HG03342 (cell line): ENCODE results near the gene CPM.
A peak's percentile ranks its signal among the peaks of the same experiment; 100 is the strongest.

Experiments used
- ATAC-seq: cut with Tn5 transposase; IDR thresholded peaks from one replicate; pipeline ENCODE4 v1.9.1; 2021; ENCODE audit warnings: mild to moderate bottlenecking, moderate library complexity; ENCODE audit not compliant: unreplicated experiment

The CPM gene

GRCh38 chr12:68957273-68957672 lies 24.3 kb upstream of the CPM start:
- no peak for ATAC-seq

DNA sequence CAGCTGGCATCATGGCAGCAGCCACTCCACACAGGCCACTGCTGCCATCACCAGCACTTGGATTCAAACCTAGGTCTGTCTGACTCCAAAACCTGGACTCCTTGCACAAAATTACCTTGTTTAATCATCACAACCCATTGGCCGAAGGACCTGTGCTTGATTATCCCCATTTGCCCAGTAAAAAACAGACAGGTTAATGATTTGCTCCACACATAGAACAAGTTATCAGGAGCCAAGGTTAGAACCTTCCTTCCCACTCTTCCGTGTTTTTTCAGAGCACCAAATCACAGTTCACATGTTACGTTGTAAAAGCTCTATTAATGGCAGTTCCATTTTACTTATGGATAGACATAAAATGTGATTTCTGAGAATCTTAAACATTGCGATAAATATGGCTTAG lies 23.5 kb upstream of the CPM start:
- no peak for ATAC-seq

- ATAC-seq: no peak
Measured at GRCh38 chr12:68954811-68955210, 21.8 kb upstream of the CPM start.

DNA sequence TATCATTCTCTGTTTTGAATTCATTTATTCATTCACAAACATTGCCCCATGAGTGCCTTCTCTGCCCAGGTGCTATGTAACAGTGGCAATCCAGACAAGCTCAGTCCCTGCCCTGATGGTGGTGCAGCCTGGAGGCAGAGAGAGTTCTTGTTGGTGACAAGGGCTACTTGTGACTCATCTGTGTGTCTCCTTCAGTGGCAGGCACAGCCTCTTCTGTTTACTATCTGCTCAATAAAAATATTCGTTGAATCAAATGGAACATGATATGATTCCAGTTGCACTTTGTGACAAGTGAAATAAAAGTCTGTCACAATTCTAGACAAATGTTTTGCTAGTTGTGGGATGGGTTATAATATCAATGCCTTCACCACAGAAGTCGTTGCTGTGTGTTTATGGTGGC lies 20.6 kb upstream of the CPM start:
- no peak for ATAC-seq

DNA sequence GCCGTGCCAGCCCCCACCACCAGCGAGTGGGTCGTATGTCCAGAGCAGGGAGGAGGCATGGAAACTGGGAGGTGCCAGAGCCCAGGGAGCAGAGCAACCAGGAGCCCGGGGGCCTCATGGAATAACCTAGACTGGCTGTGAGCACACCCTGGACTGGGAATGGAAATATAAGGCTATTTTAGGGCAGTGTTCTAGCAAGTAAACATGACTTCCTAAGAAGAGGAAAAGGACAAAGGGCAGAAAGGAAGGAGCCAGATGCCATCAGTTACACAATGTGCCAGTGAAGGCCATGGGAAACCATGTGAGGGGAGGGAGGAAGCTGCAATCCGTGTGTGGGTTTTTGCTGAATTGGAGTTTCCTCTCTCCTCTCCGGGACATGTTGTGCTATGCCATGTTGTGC lies 18.7 kb upstream of the CPM start:
- no peak for ATAC-seq

DNA sequence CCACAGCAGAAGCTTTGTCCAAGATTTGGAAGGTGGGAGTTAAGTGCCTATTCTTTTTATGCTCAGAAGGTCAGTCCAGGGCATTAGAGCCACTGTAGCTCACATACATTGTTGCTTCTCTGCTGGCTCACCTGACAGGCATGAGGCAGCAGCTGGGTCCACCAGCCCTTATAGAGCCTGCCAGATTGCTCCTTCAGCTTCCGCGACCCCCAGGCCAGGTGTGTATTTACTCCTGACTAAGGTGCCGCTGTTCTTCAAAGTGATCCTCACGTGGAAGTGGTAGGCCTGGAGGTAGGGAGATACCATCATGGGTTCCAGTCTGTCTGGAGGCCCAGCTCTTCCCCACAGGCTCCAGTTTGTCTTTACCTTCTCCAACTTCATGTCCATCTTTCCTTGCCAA lies 17.5 kb upstream of the CPM start:
- no peak for ATAC-seq

DNA sequence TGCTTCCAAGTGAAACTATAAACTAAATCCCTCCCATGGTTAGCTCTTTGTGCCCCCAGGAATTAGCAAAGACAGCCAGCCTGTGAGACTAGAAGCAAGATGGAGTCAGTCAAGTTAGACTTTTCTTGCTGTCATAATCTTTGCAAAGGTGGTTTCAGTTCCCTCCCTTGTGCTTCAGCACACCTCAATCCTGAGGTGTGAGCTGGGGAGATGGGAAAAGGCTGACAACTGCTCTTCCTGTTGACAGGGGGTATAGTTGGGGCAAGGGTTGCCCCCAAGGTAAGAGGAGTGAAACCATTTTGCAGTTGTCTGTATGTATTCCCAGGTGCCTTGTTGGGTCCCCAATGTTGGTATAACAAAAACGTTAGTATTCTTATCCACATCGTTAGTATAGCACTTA lies 12.3 kb upstream of the CPM start:
- no peak for ATAC-seq

GRCh38 chr12:68944296-68945076 lies 11.5 kb upstream of the CPM start:
- no peak for ATAC-seq

GRCh38 chr12:68943848-68944247 lies 10.9 kb upstream of the CPM start:
- ATAC-seq: no peak

DNA sequence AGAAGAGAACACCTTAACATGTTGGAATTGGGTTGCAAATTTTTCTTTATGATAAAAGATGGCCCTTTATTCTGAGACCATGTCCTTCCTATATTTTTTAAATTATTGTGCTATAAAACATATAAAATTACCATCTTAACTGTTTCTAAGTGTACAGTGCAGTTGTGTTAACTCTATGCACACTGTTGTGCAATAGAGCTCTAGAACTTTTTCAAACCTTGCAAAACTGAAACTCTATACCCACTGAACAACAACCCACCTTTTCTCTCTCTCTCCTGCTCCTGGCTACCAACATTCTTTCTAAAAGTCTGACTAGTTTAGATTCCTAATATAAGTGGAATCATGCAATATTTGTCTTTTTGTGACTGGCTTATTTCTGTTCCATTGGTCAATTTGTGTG lies 7.8 kb upstream of the CPM start:
- ATAC-seq: no peak

- ATAC-seq: no peak
Measured at GRCh38 chr12:68939505-68939904, 6.5 kb upstream of the CPM start.

- no peak for ATAC-seq
Measured at GRCh38 chr12:68934392-68934791, 1.4 kb upstream of the CPM start.

DNA sequence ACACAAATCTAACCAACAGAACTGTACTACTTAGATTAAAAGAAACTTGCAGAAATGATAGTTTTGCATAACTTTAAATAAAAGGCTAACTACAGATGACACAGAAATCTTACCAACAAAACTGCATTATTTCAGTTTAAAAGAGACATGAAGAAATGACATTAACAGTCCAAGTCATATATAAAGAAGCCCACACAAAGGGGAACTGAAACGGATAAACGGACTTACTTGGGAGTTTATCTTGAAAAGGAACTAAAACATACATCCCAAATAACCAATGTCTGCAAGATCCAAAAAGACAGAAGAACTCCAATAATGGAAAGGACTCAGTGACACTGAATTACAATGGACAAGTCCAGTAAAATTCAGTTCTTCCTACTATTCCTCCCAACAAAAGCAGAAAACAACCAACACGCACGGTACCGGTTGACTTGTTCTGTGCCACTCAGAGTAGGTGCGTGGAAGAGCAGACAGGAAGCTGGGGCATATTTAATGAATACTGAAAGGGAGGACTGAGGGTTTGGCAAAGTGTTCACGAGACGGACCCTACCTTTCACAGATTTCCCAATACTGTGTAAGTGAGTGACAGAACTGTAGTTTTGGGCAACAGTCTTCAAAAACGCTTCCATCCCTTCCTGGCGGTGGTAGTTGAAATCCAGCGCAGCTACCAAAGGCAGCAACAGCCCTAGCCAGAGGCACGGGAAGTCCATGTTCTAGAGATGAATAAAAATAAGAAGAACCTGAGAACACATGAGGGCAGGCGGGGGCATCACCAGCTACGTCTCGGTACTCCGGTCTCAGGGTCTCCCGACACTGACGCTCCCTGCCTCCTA lies 627 bp downstream of the CPM start:
- ATAC-seq: peak; percentile 42

DNA sequence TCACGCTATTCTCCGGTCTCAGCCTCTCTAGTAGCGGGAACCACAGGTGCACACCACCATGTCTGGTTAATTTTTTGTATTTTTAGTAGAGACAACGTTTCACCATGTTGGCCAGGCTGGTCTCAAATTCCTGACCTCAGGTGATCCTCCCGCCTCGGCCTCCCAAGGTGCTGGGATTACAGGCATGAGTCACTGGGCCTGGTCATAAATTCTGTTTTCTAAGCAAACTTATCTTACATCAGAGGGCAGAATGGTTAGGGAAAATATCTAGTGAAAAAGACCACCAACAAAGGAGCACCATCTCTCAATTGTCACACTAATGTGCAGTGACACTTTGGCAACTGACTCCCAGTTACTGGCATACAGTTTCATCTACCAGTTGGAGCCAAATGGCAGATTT lies 2.8 kb downstream of the CPM start:
- no peak for ATAC-seq

DNA sequence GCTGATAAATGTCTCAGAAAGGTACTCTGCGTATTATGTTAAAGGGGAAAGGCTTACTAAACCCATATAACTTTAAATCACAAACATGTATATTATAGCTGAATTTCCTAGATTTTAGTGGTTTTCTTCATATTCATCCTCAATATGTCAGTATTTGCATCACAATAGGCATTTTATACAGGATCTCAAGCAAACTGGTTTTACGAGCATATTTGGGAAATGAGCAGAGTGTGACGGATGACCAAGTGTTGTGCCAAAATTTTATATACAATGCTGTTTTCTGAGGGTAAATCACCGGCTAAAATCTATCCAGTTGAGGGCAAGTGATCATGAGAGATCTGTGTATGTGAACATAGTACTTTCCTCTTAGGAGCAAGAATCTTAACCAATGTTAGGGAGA lies 8.4 kb downstream of the CPM start:
- ATAC-seq: no peak

DNA sequence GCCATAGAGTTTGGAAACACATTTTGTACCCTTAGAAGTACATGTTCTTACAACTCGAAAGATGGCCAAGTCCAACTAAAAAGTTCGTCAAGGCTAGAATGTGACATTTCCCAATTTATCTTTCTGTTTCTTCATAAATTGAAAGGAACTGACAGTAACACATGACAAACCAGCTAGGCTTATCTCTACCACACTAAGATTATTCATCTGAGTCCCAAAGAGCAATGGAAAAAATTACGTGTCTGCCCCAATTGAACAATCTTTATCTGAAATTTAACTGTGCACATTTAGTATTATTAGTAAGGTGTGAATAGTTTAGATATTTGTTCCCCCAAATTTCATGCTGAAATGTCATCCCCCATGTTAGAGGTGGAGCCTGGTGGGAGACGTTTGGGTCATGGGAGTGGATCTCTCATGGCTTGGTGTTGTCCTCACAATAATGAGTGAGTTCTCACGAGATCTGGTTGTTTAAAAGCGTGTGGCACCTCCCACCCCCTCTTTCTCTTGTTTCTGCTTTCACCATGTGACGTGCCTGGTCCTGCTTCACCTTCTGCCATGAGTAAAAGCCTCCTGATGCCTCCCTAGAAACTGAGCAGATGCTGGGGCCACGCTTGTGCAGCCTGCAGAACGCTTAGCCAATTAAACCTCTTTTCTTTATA lies 13.3 kb downstream of the CPM start:
- no peak for ATAC-seq

DNA sequence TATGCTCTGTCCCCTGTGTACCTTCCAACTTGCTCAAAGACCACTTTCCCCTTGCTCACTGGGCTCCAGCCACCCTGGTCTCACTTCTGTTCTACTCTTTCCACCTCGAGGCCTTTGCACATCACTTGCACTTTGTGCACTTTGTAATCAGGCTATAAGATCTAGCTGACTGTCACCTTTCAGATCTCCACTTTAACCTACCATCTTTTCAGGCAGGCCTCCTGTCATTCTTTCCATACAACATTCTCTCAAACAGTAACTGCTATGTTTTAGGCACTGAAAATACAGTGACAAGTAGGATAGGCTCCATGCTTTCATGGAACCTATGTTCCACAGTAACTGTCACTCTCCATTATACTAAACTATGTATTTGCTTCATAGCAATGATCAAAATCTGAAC lies 14.0 kb downstream of the CPM start:
- ATAC-seq: no peak

GRCh38 chr12:68915055-68915454 lies 17.9 kb downstream of the CPM start:
- ATAC-seq: no peak

- no peak for ATAC-seq
Measured at GRCh38 chr12:68913682-68914081, 19.3 kb downstream of the CPM start.

- ATAC-seq: no peak
Measured at GRCh38 chr12:68912916-68913315, 20.1 kb downstream of the CPM start.

DNA sequence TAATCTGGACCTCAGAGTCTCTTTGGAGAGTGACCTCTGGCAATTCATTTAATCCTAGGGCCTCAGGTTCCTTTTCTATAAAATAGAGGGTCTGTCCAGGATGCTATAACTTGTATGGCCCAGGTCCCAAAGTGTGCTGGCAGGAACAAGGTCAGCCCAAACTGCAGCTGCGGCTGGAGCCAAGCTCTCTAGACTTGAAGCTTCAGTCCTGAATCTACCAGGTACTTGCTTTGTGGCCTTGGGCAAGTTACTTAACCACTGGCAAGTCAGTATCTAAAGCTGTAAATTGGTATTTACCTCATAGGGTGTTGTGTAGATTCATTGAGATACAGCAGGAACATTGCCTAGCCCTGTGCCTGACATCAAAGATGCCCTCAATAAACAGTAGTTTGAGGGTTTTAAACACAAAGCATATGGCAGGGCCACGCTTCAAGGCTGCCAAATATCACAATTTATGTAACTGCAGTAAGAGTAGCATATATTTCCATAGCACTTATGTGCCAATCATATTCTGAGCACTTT lies 21.7 kb downstream of the CPM start:
- no peak for ATAC-seq

DNA sequence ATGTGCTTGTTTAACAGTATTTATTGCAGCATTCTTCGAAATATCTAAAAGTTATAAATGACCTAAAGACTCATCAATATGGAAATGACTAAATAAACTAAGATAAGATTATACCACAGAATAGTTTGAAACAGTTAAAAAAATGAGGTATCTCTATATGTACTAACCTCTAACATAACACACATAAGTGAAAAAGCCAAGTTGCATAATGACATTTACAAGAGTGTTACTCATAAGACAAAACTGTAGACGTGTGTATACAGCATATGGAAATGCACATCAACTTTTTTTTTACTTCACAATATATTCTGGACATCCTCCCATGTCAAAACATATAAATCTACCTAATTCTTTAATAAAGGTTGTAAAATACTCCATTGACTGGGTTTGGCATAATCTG lies 22.8 kb downstream of the CPM start:
- ATAC-seq: no peak
